Smooth muscle cell (in vitro differentiated cells): ENCODE measurements around the gene KIAA0232. TPM values are rescaled to one million over a fixed set of nuclear protein-coding genes. Genes with fewer than 3 reads are reported as not detected.
"Not testable (repeated sequence)": the region's sequence is repeated elsewhere in the genome, so short reads cannot be mapped to it uniquely, and the experiment has no call there.

Experiments used
- DNase-seq: peaks from one replicate; lab custom pipeline; 2025; ENCODE audit not compliant: unreplicated experiment; lab: John Stamatoyannopoulos, UW
- H2AFZ ChIP-seq: fragments of 200-600 bp; sonication (generic); 2 replicates; pipeline ENCODE4 v1.6.0; 2016; ENCODE audit warnings: antibody characterized with exemption, low read depth, mild to moderate bottlenecking
- H3F3A ChIP-seq: fragments of 200-600 bp; sonication (generic); 2 replicates; pipeline ENCODE4 v1.6.0; 2017; ENCODE audit warnings: antibody characterized with exemption, low read depth
- H3K27ac ChIP-seq: fragments of 200-600 bp; sonication (generic); 2 replicates; pipeline ENCODE4 v1.5.1; 2016; ENCODE audit warnings: low read depth, mild to moderate bottlenecking
- H3K27me3 ChIP-seq: fragments of 200-600 bp; sonication (generic); 2 replicates; pipeline ENCODE4 v1.6.1; 2016; ENCODE audit warnings: low read depth, mild to moderate bottlenecking
- H3K36me3 ChIP-seq: fragments of 200-600 bp; sonication (generic); 2 replicates; pipeline ENCODE4 v1.5.1; 2016; ENCODE audit warnings: low read depth
- H3K4me1 ChIP-seq: fragments of 200-600 bp; sonication (generic); 2 replicates; pipeline ENCODE4 v1.5.1; 2016; ENCODE audit warnings: low read depth
- H3K4me2 ChIP-seq: fragments of 200-600 bp; sonication (generic); 2 replicates; pipeline ENCODE4 v1.6.0; 2016; ENCODE audit warnings: mild to moderate bottlenecking
- H3K4me3 ChIP-seq: fragments of 200-600 bp; sonication (generic); 2 replicates; pipeline ENCODE4 v1.5.1; 2016; ENCODE audit warnings: mild to moderate bottlenecking
- H3K79me2 ChIP-seq: fragments of 200-600 bp; sonication (generic); 2 replicates; pipeline ENCODE4 v1.6.0; 2016; ENCODE audit warnings: low read depth, mild to moderate bottlenecking
- H3K9ac ChIP-seq: fragments of 200-600 bp; sonication (generic); 2 replicates; pipeline ENCODE4 v1.6.0; 2016; ENCODE audit warnings: low read depth
- H3K9me3 ChIP-seq: fragments of 200-600 bp; sonication (generic); replicated peaks from 2 replicates; pipeline ENCODE4 v1.5.1; 2016; ENCODE audit warnings: low read depth
- H4K20me1 ChIP-seq: fragments of 200-600 bp; sonication (generic); 2 replicates; pipeline ENCODE4 v1.6.0; 2016; ENCODE audit warnings: low read depth
- WGBS: methylation state at CpG from one replicate; pipeline ENCODE4 v1.1.7; 2016; ENCODE audit warnings: low lambda C conversion rate; 5-methylcytosine and 5-hydroxymethylcytosine counted together
- polyA plus RNA-seq: library from polyadenylated mRNA; unstranded; fragments of >200 nt; fragmentation: Nextera tagmentation; extraction: Ambion mirVana; gene quantifications from 2 replicates; pipeline ENCODE4 v1.2.1, GENCODE V29; 2016
- total RNA-seq: library from RNA; depleted of rRNA; stranded (reverse); fragments of >200 nt; gene quantifications from 2 replicates; pipeline ENCODE4 v1.2.3, GENCODE V29; 2014
- TF ChIP-seq, protein P1 (sequence below): fragments of 200-600 bp; sonication (generic); IDR thresholded peaks from 2 replicates; pipeline ENCODE4 v1.5.1; 2017; ENCODE audit warnings: borderline replicate concordance, mild to moderate bottlenecking, antibody characterized with exemption; ENCODE audit not compliant: insufficient read depth, poor library complexity, severe bottlenecking

The KIAA0232 gene
- total and polyA plus RNA-seq, 2 experiments from 2014 or later = 8.4 to 16.6 TPM

DNA sequence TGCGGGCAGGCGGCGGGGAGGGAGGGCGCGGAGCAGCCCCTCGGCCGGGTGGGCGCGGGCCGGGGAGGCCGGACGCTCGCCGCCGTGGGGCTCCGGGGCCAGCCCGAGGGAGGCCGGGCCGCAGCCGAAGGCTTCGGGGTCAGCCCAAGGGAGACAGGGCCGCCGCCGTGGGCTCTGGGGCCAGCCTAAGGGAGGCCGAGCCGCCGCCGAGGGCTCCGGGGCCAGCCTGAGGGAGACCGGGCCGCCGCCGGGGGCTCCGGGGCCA lies 251 bp downstream of the KIAA0232 start:
- H3K36me3 ChIP-seq = no peaks in the 10 kb centered on the region
- no peak for DNase-seq
- H3F3A ChIP-seq = no peaks in the 10 kb centered on the region
- peaks cover 24% of the 10 kb centered on the region for H3K4me1 ChIP-seq
- 1% methylated on average over 14 of the region's 34 CpGs for WGBS
- H3K9ac ChIP-seq = peak overlapping the region; percentile 95
- H3K9me3 ChIP-seq = no peaks in the 10 kb centered on the region
- no peaks in the 10 kb centered on the region for H3K27me3 ChIP-seq
- no peak overlapping the region for H2AFZ ChIP-seq
- TF ChIP-seq, protein P1, sequence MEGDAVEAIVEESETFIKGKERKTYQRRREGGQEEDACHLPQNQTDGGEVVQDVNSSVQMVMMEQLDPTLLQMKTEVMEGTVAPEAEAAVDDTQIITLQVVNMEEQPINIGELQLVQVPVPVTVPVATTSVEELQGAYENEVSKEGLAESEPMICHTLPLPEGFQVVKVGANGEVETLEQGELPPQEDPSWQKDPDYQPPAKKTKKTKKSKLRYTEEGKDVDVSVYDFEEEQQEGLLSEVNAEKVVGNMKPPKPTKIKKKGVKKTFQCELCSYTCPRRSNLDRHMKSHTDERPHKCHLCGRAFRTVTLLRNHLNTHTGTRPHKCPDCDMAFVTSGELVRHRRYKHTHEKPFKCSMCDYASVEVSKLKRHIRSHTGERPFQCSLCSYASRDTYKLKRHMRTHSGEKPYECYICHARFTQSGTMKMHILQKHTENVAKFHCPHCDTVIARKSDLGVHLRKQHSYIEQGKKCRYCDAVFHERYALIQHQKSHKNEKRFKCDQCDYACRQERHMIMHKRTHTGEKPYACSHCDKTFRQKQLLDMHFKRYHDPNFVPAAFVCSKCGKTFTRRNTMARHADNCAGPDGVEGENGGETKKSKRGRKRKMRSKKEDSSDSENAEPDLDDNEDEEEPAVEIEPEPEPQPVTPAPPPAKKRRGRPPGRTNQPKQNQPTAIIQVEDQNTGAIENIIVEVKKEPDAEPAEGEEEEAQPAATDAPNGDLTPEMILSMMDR = no peak
- peak overlapping the region; percentile 74 for H3K4me3 ChIP-seq
- H3K27ac ChIP-seq = peak overlapping the region; percentile 78
- peak overlapping the region; percentile 99 for H3K4me2 ChIP-seq
- H4K20me1 ChIP-seq = peaks cover 42% of the 10 kb centered on the region
- H3K79me2 ChIP-seq = peaks cover 42% of the 10 kb centered on the region

DNA sequence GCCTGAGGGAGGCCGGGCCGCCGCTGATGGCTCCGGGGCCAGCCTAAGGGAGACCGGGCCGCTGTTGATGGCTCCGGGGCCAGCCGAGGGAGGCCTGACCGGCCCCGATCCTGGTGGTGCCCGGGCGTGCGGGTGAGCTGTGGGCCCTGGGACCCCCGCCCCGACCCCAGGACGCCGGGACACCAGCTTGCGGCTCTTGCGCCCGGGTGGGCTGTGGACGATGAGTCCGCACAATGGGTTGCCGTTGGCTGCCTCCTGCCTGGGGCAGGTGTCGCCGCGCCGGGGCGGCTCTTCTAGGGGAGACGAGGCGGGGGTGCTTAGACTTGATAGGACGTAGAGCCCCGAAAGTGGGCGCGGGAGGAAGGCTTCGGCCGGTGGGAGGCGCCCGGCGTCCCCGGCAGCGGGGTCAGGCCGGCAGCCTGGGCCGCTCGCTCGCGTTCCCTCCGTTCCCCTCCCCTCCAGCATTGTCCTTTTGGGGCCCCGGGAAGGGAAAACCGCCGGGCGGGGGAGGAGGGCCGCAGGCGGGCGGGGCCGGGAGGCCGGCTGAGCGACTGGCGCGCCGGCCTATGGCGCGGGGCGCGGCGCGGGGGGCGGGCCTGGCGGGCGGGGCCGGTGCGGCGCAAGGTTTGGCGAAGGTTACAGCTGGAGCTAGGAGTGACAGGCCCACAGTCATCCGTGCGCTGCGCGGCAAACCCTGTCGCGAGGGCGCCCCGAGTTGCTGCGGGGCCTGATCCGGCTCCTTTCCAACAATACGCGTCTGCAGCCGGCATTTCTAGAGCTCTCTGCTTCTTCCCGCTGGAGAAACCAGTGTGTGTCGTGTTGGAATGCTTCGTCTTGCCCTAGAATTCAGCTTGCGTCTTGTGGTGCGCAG lies 819 bp downstream of the KIAA0232 start:
- 3% methylated on average over 50 of the region's 91 CpGs for WGBS
- no peaks in the 10 kb centered on the region for H3K27me3 ChIP-seq
- no peak overlapping the region for H2AFZ ChIP-seq
- H3K27ac ChIP-seq = peak overlapping the region; percentile 78
- peak overlapping the region; percentile 95 for H3K9ac ChIP-seq
- H3F3A ChIP-seq = no peaks in the 10 kb centered on the region
- peaks cover 48% of the 10 kb centered on the region for H4K20me1 ChIP-seq
- peak; percentile 85 for DNase-seq
- no peaks in the 10 kb centered on the region for H3K36me3 ChIP-seq
- H3K4me3 ChIP-seq = peak overlapping the region; percentile 74
- peaks cover 48% of the 10 kb centered on the region for H3K79me2 ChIP-seq
- no peaks in the 10 kb centered on the region for H3K9me3 ChIP-seq
- TF ChIP-seq, protein P1 = peak; percentile 7
- peaks cover 24% of the 10 kb centered on the region for H3K4me1 ChIP-seq
- peak overlapping the region; percentile 99 for H3K4me2 ChIP-seq

DNA sequence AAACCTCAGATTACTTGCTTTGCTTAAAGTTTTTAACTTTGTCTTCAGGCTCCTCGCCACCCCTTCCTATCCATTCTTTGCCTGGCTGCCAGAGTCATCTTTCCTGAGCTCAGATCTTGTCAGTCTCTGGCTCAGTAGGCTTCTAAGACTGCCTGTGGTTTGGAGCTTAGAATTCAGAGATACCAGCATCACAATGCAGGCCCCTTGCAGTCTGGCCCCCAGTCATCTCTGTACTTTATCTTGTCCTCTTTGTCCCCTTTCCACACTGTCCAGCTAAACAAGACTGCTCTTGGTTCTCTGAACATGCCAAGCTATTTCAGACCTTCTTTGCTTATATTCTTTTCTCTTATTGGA lies 3.0 kb downstream of the KIAA0232 start:
- H3K4me1 ChIP-seq = peaks cover 18% of the 10 kb centered on the region
- 78% methylated on average over 1 of the region's 1 CpG for WGBS
- H3K27ac ChIP-seq = no peak overlapping the region
- H3K9me3 ChIP-seq = no peaks in the 10 kb centered on the region
- H3K4me3 ChIP-seq = no peak overlapping the region
- H3F3A ChIP-seq = no peaks in the 10 kb centered on the region
- TF ChIP-seq, protein P1 = no peak
- DNase-seq = no peak
- peaks cover 70% of the 10 kb centered on the region for H3K79me2 ChIP-seq
- no peak overlapping the region for H3K4me2 ChIP-seq
- no peaks in the 10 kb centered on the region for H3K36me3 ChIP-seq
- H3K9ac ChIP-seq = no peak overlapping the region
- peaks cover 70% of the 10 kb centered on the region for H4K20me1 ChIP-seq
- no peaks in the 10 kb centered on the region for H3K27me3 ChIP-seq
- no peak overlapping the region for H2AFZ ChIP-seq

DNA sequence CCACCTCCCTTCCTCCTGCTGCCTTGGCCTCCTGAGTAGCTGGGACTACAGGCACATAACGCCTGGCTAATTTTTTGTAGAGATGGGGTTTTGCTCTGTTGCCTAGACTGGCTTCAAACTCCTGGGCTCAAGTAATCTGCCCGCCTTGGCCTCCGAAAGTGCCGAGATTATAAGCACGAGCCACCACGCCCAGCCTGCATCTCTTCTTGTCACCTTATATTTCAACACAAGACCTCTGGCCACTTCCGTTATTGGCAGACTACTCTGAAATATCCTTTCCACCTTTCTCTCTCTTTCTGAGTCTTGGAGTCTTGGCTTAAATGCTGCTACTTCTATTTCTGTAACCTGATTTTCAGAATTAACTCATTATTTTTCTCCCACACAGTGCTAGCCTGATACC lies 5.6 kb downstream of the KIAA0232 start:
- H3F3A ChIP-seq = no peaks in the 10 kb centered on the region
- no peak for DNase-seq
- peaks cover 96% of the 10 kb centered on the region for H4K20me1 ChIP-seq
- no peak overlapping the region for H3K9ac ChIP-seq
- H3K36me3 ChIP-seq = no peaks in the 10 kb centered on the region
- H3K27me3 ChIP-seq = no peaks in the 10 kb centered on the region
- no peak overlapping the region for H3K4me2 ChIP-seq
- TF ChIP-seq, protein P1 = no peak
- H3K9me3 ChIP-seq = no peaks in the 10 kb centered on the region
- H3K27ac ChIP-seq = no peak overlapping the region
- H3K4me3 ChIP-seq = no peak overlapping the region
- H3K79me2 ChIP-seq = peaks cover 96% of the 10 kb centered on the region
- 91% methylated on average over 7 of the region's 7 CpGs for WGBS
- peaks cover 18% of the 10 kb centered on the region for H3K4me1 ChIP-seq
- no peak overlapping the region for H2AFZ ChIP-seq

DNA sequence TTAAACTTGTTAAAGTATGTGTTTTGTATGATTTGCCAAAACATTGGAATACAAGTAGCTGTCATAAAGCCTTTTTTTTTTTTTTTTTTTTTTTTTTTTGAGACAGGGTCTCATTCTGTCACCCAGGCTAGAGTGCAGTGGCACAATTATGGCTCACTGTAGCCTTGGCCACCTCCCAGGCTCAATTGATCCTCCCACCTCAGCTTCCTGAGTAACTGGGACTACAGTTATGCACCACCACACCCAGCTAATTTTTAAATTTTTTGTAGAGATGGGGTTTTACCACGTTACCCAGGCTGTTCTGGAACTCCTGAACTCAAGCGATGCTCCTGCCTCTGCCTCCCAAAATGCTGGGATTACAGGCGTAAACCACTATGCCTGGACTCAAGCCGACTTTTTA lies 8.7 kb downstream of the KIAA0232 start:
- 97% methylated on average over 4 of the region's 4 CpGs for WGBS
- peaks cover 99% of the 10 kb centered on the region for H4K20me1 ChIP-seq

DNA sequence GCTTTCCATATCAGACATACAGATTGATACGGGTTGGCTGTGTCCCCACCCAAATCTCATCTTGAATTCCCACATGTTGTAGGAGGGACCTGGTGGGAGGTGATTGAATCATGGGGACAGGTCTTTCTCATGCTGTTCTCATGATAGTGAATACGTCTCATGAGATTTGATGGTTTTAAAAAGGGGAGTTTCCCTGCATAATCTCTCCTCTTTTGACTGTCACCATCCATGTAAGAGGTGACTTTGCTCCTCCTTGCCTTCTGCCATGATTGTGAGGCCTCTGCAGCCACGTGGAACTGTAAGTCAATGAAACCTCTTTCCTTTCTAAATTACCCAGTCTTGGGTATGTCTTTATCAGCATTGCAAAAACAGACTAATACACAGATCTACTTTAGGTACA lies 9.3 kb downstream of the KIAA0232 start:
- not testable (repeated sequence) for H3K36me3 ChIP-seq, H3K27ac ChIP-seq, H3K9me3 ChIP-seq, H3K4me3 ChIP-seq, H3K27me3 ChIP-seq, H3K4me1 ChIP-seq, DNase-seq, H3K4me2 ChIP-seq, H3F3A ChIP-seq, H2AFZ ChIP-seq, H3K9ac ChIP-seq
- Histone ChIP-seq H4K20me1 (peaks cover 99% of the 10 kb centered on the region), H3K79me2 (peaks cover 100% of the 10 kb centered on the region)
- 85% methylated on average over 3 of the region's 3 CpGs for WGBS

More for the DNA sequence above, 8.7 kb downstream of the KIAA0232 start:
- not testable (repeated sequence) for H3K27ac ChIP-seq, H3K4me1 ChIP-seq, H2AFZ ChIP-seq, H3K4me3 ChIP-seq, H3K27me3 ChIP-seq, H3K9me3 ChIP-seq, H3K9ac ChIP-seq, H3K36me3 ChIP-seq, H3K4me2 ChIP-seq, DNase-seq, H3F3A ChIP-seq
- peaks cover 100% of the 10 kb centered on the region for H3K79me2 ChIP-seq
